Mammary epithelial cell (primary cell): ENCODE data around the gene SNTG2.

ENCODE experiments used
- EZH2 ChIP-seq: IDR thresholded peaks from 2 replicates; pipeline ENCODE4 v1.6.1; 2012; ENCODE audit warnings: low read length, inconsistent platforms, borderline replicate concordance
- TF ChIP-seq, protein P1 (sequence below), 2 donors: IDR thresholded peaks in 1 of 2; conservative IDR thresholded peaks in 1 of 2; 2 replicates each; pipeline ENCODE4 v1.5.1; 2011 to 2012; ENCODE audit warnings: inconsistent platforms in 2 of 2, low read length in 2 of 2, mild to moderate bottlenecking in 2 of 2, control low read depth in 1 of 2, low read depth in 1 of 2; ENCODE audit not compliant: insufficient read depth in 1 of 2; ENCODE audit errors: extremely low read depth in 1 of 2

GRCh38 chr2:961786-962185 is 11.1 kb downstream of the SNTG2 start:
- TF ChIP-seq, protein P1, sequence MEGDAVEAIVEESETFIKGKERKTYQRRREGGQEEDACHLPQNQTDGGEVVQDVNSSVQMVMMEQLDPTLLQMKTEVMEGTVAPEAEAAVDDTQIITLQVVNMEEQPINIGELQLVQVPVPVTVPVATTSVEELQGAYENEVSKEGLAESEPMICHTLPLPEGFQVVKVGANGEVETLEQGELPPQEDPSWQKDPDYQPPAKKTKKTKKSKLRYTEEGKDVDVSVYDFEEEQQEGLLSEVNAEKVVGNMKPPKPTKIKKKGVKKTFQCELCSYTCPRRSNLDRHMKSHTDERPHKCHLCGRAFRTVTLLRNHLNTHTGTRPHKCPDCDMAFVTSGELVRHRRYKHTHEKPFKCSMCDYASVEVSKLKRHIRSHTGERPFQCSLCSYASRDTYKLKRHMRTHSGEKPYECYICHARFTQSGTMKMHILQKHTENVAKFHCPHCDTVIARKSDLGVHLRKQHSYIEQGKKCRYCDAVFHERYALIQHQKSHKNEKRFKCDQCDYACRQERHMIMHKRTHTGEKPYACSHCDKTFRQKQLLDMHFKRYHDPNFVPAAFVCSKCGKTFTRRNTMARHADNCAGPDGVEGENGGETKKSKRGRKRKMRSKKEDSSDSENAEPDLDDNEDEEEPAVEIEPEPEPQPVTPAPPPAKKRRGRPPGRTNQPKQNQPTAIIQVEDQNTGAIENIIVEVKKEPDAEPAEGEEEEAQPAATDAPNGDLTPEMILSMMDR (conservative IDR thresholded peaks at IDR 0.05 in 1 of 2, IDR thresholded peaks at IDR 0.05 in 1 of 2; ENCODE audit: extremely low read depth in 1 of 2, insufficient read depth in 1 of 2, low read depth in 1 of 2, low read length in 2 of 2) = no peak
- TF ChIP-seq EZH2 = no peak
